Keratinocyte (primary cell): ENCODE measurements around the gene MTA3.

Experiments
- CTCF ChIP-seq, 3 experiments: IDR thresholded peaks in 1 of 3; conservative IDR thresholded peaks in 1 of 3; optimal IDR thresholded peaks in 1 of 3; 2 replicates in 2 of 3; 3 replicates in 1 of 3; pipeline versions ENCODE3 to v1.5.1; 2011; ENCODE audit warnings: low read length in 3 of 3, mild to moderate bottlenecking in 3 of 3, moderate library complexity in 2 of 3, control low read depth in 1 of 3, inconsistent platforms in 1 of 3; ENCODE audit not compliant: insufficient read depth in 2 of 3; ENCODE audit errors: extremely low read depth in 1 of 3
- EZH2 ChIP-seq: IDR thresholded peaks from one replicate; pipeline ENCODE4 v1.6.1; 2012; ENCODE audit warnings: inconsistent platforms, mild to moderate bottlenecking, low read length, moderate library complexity

GRCh38 chr2:42693688-42694479 lies 125.5 kb downstream of the MTA3 start:
- TF ChIP-seq CTCF (optimal IDR thresholded peaks at IDR 0.05 in 1 of 3, IDR thresholded peaks at IDR 0.05 in 1 of 3, conservative IDR thresholded peaks at IDR 0.05 in 1 of 3; ENCODE audit: extremely low read depth in 1 of 3, insufficient read depth in 2 of 3, low read length in 3 of 3) (no peak), EZH2 (no peak)
